WTC11 (cell line): ENCODE data around the gene SLAMF1. TPM values are rescaled to one million over a fixed set of nuclear protein-coding genes. Genes with fewer than 3 reads are reported as not detected.

Experiments
- ATAC-seq: fragments of 200-7000 bp; cut with Tn5 transposase; 2 replicates; pipeline ENCODE4 v1.10.0; 2021; ENCODE audit warnings: mild to moderate bottlenecking, moderate library complexity
- CTCF ChIA-PET: fragments of 300-600 bp; sonication (Branson Sonifier 250); formaldehyde crosslinking; loops from one replicate; lab custom pipeline; 2021; ENCODE audit warnings: antibody characterized with exemption; lab: Charles Lee
- POLR2A ChIA-PET: fragments of 350-600 bp; sonication (Branson Sonifier 250); formaldehyde crosslinking; loops from one replicate; lab custom pipeline; 2021; ENCODE audit warnings: antibody characterized with exemption; lab: Charles Lee
- DNase-seq: peaks from one replicate; pipeline ENCODE4 v3.0.0; 2021; ENCODE audit warnings: low spot score
- H3K27ac Mint-ChIP-seq: 2 replicates; pipeline ENCODE4 v1.8.0; 2021; ENCODE audit warnings: mixed read lengths
- H3K27me3 Mint-ChIP-seq: 2 replicates; pipeline ENCODE4 v1.8.0; 2021; ENCODE audit warnings: low read depth, mild to moderate bottlenecking, moderate library complexity, mixed read lengths
- H3K36me3 Mint-ChIP-seq: 2 replicates; pipeline ENCODE4 v1.8.0; 2021; ENCODE audit warnings: mixed read lengths
- H3K4me1 Mint-ChIP-seq: 2 replicates; pipeline ENCODE4 v1.8.0; 2022; ENCODE audit warnings: mixed read lengths
- H3K4me3 Mint-ChIP-seq: 2 replicates; pipeline ENCODE4 v1.8.0; 2021; ENCODE audit warnings: mild to moderate bottlenecking, moderate library complexity, mixed read lengths
- H3K9me3 Mint-ChIP-seq: 2 replicates; pipeline ENCODE4 v1.8.0; 2021; ENCODE audit warnings: mixed read lengths
- ATF1 ChIP-seq: sonication (generic); formaldehyde crosslinking; IDR thresholded peaks from 2 replicates; pipeline ENCODE4 v1.8.1; 2023; ENCODE audit warnings: mild to moderate bottlenecking, moderate library complexity, missing genetic modification reagents
- ESRRA ChIP-seq: sonication (generic); formaldehyde crosslinking; IDR thresholded peaks from 2 replicates; pipeline ENCODE4 v1.8.1; 2022; ENCODE audit warnings: mild to moderate bottlenecking, missing genetic modification reagents, borderline replicate concordance
- JUN ChIP-seq: sonication (generic); formaldehyde crosslinking; IDR thresholded peaks from 2 replicates; pipeline ENCODE4 v1.8.0; 2023; ENCODE audit warnings: mild to moderate bottlenecking, missing genetic modification reagents
- NFE2L1 ChIP-seq: sonication (generic); formaldehyde crosslinking; IDR thresholded peaks from 2 replicates; pipeline ENCODE4 v1.8.1; 2023; ENCODE audit warnings: missing genetic modification reagents
- TEAD4 ChIP-seq: sonication (generic); formaldehyde crosslinking; IDR thresholded peaks from 2 replicates; pipeline ENCODE4 v1.8.0; 2022; ENCODE audit warnings: mild to moderate bottlenecking, missing genetic modification reagents
- TP53 ChIP-seq: sonication (generic); formaldehyde crosslinking; IDR thresholded peaks from 2 replicates; pipeline ENCODE4 v1.8.1; 2023; ENCODE audit warnings: mild to moderate bottlenecking, missing genetic modification reagents
- ZNF263 ChIP-seq: sonication (generic); formaldehyde crosslinking; IDR thresholded peaks from 2 replicates; pipeline ENCODE4 v1.8.1; 2022; ENCODE audit warnings: low read depth, mild to moderate bottlenecking, moderate library complexity, missing genetic modification reagents
- ZNF317 ChIP-seq: sonication (generic); formaldehyde crosslinking; IDR thresholded peaks from 2 replicates; pipeline ENCODE4 v1.8.1; 2023; ENCODE audit warnings: low read depth, mild to moderate bottlenecking, moderate library complexity, missing genetic modification reagents, borderline replicate concordance
- total RNA-seq: library from RNA; stranded (reverse); gene quantifications from 3 replicates; pipeline ENCODE4 v1.2.3, GENCODE V29; 2021
- TF ChIP-seq, protein P1 (sequence below): sonication (generic); formaldehyde crosslinking; IDR thresholded peaks from 2 replicates; pipeline ENCODE4 v1.8.0; 2023; ENCODE audit warnings: missing genetic modification reagents
- TF ChIP-seq, protein P2 (sequence below): sonication (generic); formaldehyde crosslinking; IDR thresholded peaks from 2 replicates; pipeline ENCODE4 v1.8.0; 2023; ENCODE audit warnings: missing genetic modification reagents, mild to moderate bottlenecking, borderline replicate concordance
- TF ChIP-seq, protein P3 (sequence below): sonication (generic); formaldehyde crosslinking; IDR thresholded peaks from 2 replicates; pipeline ENCODE4 v1.8.1; 2023; ENCODE audit warnings: mild to moderate bottlenecking, missing genetic modification reagents
- TF ChIP-seq, protein P4 (sequence below): sonication (generic); formaldehyde crosslinking; IDR thresholded peaks from 2 replicates; pipeline ENCODE4 v1.8.1; 2023; ENCODE audit warnings: mild to moderate bottlenecking, missing genetic modification reagents
- TF ChIP-seq, protein P5 (sequence below): sonication (generic); formaldehyde crosslinking; IDR thresholded peaks from 2 replicates; pipeline ENCODE4 v1.8.1; 2022; ENCODE audit warnings: missing genetic modification reagents, borderline replicate concordance

Gene SLAMF1
- total RNA-seq, 1 experiment from 2014 or later, result 0.15 TPM

DNA sequence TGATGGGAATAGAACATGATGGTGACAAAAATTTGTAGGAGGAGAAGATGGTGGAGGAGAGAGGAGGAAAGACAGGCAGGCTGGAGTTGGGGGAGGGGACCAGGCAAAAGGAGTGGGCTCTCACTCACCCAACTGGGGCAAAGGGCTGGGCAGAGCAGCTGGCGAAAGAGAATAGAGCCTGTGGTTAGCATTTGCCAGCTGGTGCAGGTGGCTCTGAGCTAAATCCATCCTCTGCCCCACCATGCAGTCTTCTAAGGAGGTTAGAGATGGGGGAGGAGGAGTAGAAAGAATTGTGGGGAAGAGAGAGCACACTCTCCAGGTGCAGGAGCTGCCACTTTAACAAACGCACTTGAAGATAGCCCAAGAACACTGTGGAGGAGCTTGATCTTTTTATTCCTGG, 27.6 kb upstream of the SLAMF1 start:
- peaks cover 26% of the 10 kb centered on the region for H3K36me3 Mint-ChIP-seq
- peaks cover 16% of the 10 kb centered on the region for H3K9me3 Mint-ChIP-seq
- POLR2A ChIA-PET, result no interaction called here
- no peak for ATAC-seq
- no peak overlapping the region for H3K4me3 Mint-ChIP-seq
- CTCF ChIA-PET, result interaction anchor here (0.8 to 5.4 kb wide), 11 partner anchors 8 to 423 kb away, joined by 3 to 53 read pairs (median 5); partner anchors contain the start of genes ITLN2 and SLAMF1
- H3K27ac Mint-ChIP-seq, result no peak overlapping the region
- TF ChIP-seq, protein P1, sequence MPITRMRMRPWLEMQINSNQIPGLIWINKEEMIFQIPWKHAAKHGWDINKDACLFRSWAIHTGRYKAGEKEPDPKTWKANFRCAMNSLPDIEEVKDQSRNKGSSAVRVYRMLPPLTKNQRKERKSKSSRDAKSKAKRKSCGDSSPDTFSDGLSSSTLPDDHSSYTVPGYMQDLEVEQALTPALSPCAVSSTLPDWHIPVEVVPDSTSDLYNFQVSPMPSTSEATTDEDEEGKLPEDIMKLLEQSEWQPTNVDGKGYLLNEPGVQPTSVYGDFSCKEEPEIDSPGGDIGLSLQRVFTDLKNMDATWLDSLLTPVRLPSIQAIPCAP, result no peak
- no peak for TF ChIP-seq JUN (CRISPR knock-in tag)
- TF ChIP-seq ATF1 (CRISPR knock-in tag), result no peak
- TF ChIP-seq ZNF317 (CRISPR knock-in tag), result no peak
- no peak for TF ChIP-seq TP53 (CRISPR knock-in tag)
- TF ChIP-seq ZNF263, result no peak
- TF ChIP-seq, protein P2, sequence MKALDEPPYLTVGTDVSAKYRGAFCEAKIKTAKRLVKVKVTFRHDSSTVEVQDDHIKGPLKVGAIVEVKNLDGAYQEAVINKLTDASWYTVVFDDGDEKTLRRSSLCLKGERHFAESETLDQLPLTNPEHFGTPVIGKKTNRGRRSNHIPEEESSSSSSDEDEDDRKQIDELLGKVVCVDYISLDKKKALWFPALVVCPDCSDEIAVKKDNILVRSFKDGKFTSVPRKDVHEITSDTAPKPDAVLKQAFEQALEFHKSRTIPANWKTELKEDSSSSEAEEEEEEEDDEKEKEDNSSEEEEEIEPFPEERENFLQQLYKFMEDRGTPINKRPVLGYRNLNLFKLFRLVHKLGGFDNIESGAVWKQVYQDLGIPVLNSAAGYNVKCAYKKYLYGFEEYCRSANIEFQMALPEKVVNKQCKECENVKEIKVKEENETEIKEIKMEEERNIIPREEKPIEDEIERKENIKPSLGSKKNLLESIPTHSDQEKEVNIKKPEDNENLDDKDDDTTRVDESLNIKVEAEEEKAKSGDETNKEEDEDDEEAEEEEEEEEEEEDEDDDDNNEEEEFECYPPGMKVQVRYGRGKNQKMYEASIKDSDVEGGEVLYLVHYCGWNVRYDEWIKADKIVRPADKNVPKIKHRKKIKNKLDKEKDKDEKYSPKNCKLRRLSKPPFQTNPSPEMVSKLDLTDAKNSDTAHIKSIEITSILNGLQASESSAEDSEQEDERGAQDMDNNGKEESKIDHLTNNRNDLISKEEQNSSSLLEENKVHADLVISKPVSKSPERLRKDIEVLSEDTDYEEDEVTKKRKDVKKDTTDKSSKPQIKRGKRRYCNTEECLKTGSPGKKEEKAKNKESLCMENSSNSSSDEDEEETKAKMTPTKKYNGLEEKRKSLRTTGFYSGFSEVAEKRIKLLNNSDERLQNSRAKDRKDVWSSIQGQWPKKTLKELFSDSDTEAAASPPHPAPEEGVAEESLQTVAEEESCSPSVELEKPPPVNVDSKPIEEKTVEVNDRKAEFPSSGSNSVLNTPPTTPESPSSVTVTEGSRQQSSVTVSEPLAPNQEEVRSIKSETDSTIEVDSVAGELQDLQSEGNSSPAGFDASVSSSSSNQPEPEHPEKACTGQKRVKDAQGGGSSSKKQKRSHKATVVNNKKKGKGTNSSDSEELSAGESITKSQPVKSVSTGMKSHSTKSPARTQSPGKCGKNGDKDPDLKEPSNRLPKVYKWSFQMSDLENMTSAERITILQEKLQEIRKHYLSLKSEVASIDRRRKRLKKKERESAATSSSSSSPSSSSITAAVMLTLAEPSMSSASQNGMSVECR (CRISPR knock-in tag), result no peak
- TF ChIP-seq ESRRA (CRISPR knock-in tag), result no peak
- TF ChIP-seq, protein P3, sequence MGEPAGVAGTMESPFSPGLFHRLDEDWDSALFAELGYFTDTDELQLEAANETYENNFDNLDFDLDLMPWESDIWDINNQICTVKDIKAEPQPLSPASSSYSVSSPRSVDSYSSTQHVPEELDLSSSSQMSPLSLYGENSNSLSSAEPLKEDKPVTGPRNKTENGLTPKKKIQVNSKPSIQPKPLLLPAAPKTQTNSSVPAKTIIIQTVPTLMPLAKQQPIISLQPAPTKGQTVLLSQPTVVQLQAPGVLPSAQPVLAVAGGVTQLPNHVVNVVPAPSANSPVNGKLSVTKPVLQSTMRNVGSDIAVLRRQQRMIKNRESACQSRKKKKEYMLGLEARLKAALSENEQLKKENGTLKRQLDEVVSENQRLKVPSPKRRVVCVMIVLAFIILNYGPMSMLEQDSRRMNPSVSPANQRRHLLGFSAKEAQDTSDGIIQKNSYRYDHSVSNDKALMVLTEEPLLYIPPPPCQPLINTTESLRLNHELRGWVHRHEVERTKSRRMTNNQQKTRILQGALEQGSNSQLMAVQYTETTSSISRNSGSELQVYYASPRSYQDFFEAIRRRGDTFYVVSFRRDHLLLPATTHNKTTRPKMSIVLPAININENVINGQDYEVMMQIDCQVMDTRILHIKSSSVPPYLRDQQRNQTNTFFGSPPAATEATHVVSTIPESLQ, result no peak
- TF ChIP-seq NFE2L1, result no peak
- TF ChIP-seq, protein P4, sequence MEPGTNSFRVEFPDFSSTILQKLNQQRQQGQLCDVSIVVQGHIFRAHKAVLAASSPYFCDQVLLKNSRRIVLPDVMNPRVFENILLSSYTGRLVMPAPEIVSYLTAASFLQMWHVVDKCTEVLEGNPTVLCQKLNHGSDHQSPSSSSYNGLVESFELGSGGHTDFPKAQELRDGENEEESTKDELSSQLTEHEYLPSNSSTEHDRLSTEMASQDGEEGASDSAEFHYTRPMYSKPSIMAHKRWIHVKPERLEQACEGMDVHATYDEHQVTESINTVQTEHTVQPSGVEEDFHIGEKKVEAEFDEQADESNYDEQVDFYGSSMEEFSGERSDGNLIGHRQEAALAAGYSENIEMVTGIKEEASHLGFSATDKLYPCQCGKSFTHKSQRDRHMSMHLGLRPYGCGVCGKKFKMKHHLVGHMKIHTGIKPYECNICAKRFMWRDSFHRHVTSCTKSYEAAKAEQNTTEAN (CRISPR knock-in tag), result no peak
- no peak for TF ChIP-seq TEAD4 (CRISPR knock-in tag)
- TF ChIP-seq, protein P5, sequence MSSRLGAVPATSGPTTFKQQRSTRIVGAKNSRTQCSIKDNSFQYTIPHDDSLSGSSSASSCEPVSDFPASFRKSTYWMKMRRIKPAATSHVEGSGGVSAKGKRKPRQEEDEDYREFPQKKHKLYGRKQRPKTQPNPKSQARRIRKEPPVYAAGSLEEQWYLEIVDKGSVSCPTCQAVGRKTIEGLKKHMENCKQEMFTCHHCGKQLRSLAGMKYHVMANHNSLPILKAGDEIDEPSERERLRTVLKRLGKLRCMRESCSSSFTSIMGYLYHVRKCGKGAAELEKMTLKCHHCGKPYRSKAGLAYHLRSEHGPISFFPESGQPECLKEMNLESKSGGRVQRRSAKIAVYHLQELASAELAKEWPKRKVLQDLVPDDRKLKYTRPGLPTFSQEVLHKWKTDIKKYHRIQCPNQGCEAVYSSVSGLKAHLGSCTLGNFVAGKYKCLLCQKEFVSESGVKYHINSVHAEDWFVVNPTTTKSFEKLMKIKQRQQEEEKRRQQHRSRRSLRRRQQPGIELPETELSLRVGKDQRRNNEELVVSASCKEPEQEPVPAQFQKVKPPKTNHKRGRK (CRISPR knock-in tag), result no peak
- TF ChIP-seq, all 79 proteins: peak for 0
- no peak for DNase-seq
- H3K27me3 Mint-ChIP-seq, result no peaks in the 10 kb centered on the region; the same call in 1 of the 2 replicates
- H3K4me1 Mint-ChIP-seq, result peaks cover 10% of the 10 kb centered on the region
